ENCODE measurements around the gene DENND4B. TPM values are rescaled to one million over a fixed set of nuclear protein-coding genes. Genes with fewer than 3 reads are reported as not detected.

The DENND4B gene
- total RNA-seq, 1 donor from 2014 or later, result 128 TPM

- DNase-seq, result peak; percentile 92
- H3K27ac Mint-ChIP-seq, result peak overlapping the region; percentile 96
- intact Hi-C loops (cut with micrococcal nuclease), result loop anchor here (1.0 to 2.0 kb wide), 5 partner anchors 12 to 149 kb away; partner anchors contain the start of genes CRTC2 and RAB13
- peaks cover 60% of the 10 kb centered on the region for H3K36me3 Mint-ChIP-seq (ENCODE audit: low read depth)
- H3K4me3 Mint-ChIP-seq, result peak overlapping the region; percentile 96
- H3K9me3 Mint-ChIP-seq, result no peaks in the 10 kb centered on the region
- H3K4me1 Mint-ChIP-seq, result peaks cover 35% of the 10 kb centered on the region
- H3K27me3 Mint-ChIP-seq, result no peaks in the 10 kb centered on the region
Measured at GRCh38 chr1:153945795-153946621, 510 bp downstream of the DENND4B start.

GRCh38 chr1:153945131-153945794 lies 1.3 kb downstream of the DENND4B start:
- no peaks in the 10 kb centered on the region for H3K27me3 Mint-ChIP-seq
- peaks cover 58% of the 10 kb centered on the region for H3K36me3 Mint-ChIP-seq (ENCODE audit: low read depth)
- peak overlapping the region; percentile 96 for H3K4me3 Mint-ChIP-seq
- no peaks in the 10 kb centered on the region for H3K9me3 Mint-ChIP-seq
- intact Hi-C loops (cut with micrococcal nuclease), result loop anchor here (2.0 kb wide), 1 partner anchor 42 kb away; the partner anchor contains the start of gene RAB13
- peak; percentile 93 for DNase-seq
- peak overlapping the region; percentile 96 for H3K27ac Mint-ChIP-seq
- H3K4me1 Mint-ChIP-seq, result peaks cover 33% of the 10 kb centered on the region

- Mint-ChIP-seq H3K4me1 (peaks cover 30% of the 10 kb centered on the region), H3K36me3 (ENCODE audit: low read depth) (peaks cover 60% of the 10 kb centered on the region), H3K9me3 (no peaks in the 10 kb centered on the region), H3K4me3 (peak overlapping the region; percentile 96), H3K27ac (peak overlapping the region; percentile 96), H3K27me3 (no peaks in the 10 kb centered on the region)
- intact Hi-C loops (cut with micrococcal nuclease), result loop anchor here (2.0 kb wide), 1 partner anchor 42 kb away; the partner anchor contains the start of gene RAB13
- DNase-seq, result no peak
Measured at GRCh38 chr1:153944827-153945117, 1.7 kb downstream of the DENND4B start.

GRCh38 chr1:153944005-153944826 lies 2.3 kb downstream of the DENND4B start:
- Mint-ChIP-seq H3K27me3 (no peaks in the 10 kb centered on the region), H3K27ac (peak overlapping the region; percentile 96), H3K4me3 (peak overlapping the region; percentile 96), H3K4me1 (peaks cover 30% of the 10 kb centered on the region), H3K9me3 (no peaks in the 10 kb centered on the region), H3K36me3 (ENCODE audit: low read depth) (peaks cover 64% of the 10 kb centered on the region)
- intact Hi-C loops (cut with micrococcal nuclease), result loop anchor here (2.0 kb wide), 1 partner anchor 43 kb away; the partner anchor contains the start of gene RAB13
- peak; percentile 75 for DNase-seq

GRCh38 chr1:153942766-153943549 lies 3.6 kb downstream of the DENND4B start:
- no peaks in the 10 kb centered on the region for H3K27me3 Mint-ChIP-seq
- DNase-seq, result no peak
- peaks cover 60% of the 10 kb centered on the region for H3K36me3 Mint-ChIP-seq (ENCODE audit: low read depth)
- peaks cover 28% of the 10 kb centered on the region for H3K4me1 Mint-ChIP-seq
- H3K9me3 Mint-ChIP-seq, result no peaks in the 10 kb centered on the region
- H3K27ac Mint-ChIP-seq, result peak overlapping the region; percentile 48
- peak overlapping the region; percentile 26 for H3K4me3 Mint-ChIP-seq
- intact Hi-C loops (cut with micrococcal nuclease), result no loop called here

GRCh38 chr1:153941826-153942725 lies 4.4 kb downstream of the DENND4B start:
- Mint-ChIP-seq H3K36me3 (ENCODE audit: low read depth) (peaks cover 67% of the 10 kb centered on the region), H3K27me3 (no peaks in the 10 kb centered on the region), H3K27ac (no peak overlapping the region), H3K4me3 (no peak overlapping the region), H3K9me3 (no peaks in the 10 kb centered on the region), H3K4me1 (peaks cover 25% of the 10 kb centered on the region)
- intact Hi-C loops (cut with micrococcal nuclease), result no loop called here
- DNase-seq, result no peak

GRCh38 chr1:153940756-153941155 lies 5.8 kb downstream of the DENND4B start:
- Mint-ChIP-seq H3K27me3 (no peaks in the 10 kb centered on the region), H3K4me1 (peaks cover 20% of the 10 kb centered on the region), H3K27ac (peak overlapping the region; percentile 12), H3K9me3 (no peaks in the 10 kb centered on the region), H3K36me3 (ENCODE audit: low read depth) (peaks cover 75% of the 10 kb centered on the region), H3K4me3 (no peak overlapping the region)
- no peak for DNase-seq
- intact Hi-C loops (cut with micrococcal nuclease), result no loop called here

- peaks cover 76% of the 10 kb centered on the region for H3K36me3 Mint-ChIP-seq (ENCODE audit: low read depth)
Measured at GRCh38 chr1:153939476-153939875, 7.0 kb downstream of the DENND4B start.

GRCh38 chr1:153938996-153939395 lies 7.5 kb downstream of the DENND4B start:
- Mint-ChIP-seq H3K27ac (no peak overlapping the region), H3K9me3 (no peaks in the 10 kb centered on the region), H3K36me3 (ENCODE audit: low read depth) (peaks cover 80% of the 10 kb centered on the region), H3K4me3 (no peak overlapping the region), H3K4me1 (peaks cover 11% of the 10 kb centered on the region), H3K27me3 (no peaks in the 10 kb centered on the region)
- DNase-seq, result no peak
- intact Hi-C loops (cut with micrococcal nuclease), result no loop called here

More at GRCh38 chr1:153939476-153939875, 7.0 kb downstream of the DENND4B start:
- intact Hi-C loops (cut with micrococcal nuclease), result no loop called here
- DNase-seq, result no peak
- peaks cover 13% of the 10 kb centered on the region for H3K4me1 Mint-ChIP-seq
- no peaks in the 10 kb centered on the region for H3K27me3 Mint-ChIP-seq
- no peaks in the 10 kb centered on the region for H3K9me3 Mint-ChIP-seq
- H3K4me3 Mint-ChIP-seq, result no peak overlapping the region
- no peak overlapping the region for H3K27ac Mint-ChIP-seq

GRCh38 chr1:153937331-153937730 lies 9.2 kb downstream of the DENND4B start:
- DNase-seq, result no peak
- H3K4me3 Mint-ChIP-seq, result no peak overlapping the region
- H3K4me1 Mint-ChIP-seq, result peaks cover 2% of the 10 kb centered on the region
- no peaks in the 10 kb centered on the region for H3K9me3 Mint-ChIP-seq
- intact Hi-C loops (cut with micrococcal nuclease), result no loop called here
- H3K36me3 Mint-ChIP-seq (ENCODE audit: low read depth), result peaks cover 80% of the 10 kb centered on the region
- H3K27ac Mint-ChIP-seq, result no peak overlapping the region
- no peaks in the 10 kb centered on the region for H3K27me3 Mint-ChIP-seq

GRCh38 chr1:153936011-153936802 lies 10.3 kb downstream of the DENND4B start:
- DNase-seq, result no peak
- Mint-ChIP-seq H3K4me3 (no peak overlapping the region), H3K27ac (no peak overlapping the region), H3K36me3 (ENCODE audit: low read depth) (peaks cover 75% of the 10 kb centered on the region), H3K27me3 (no peaks in the 10 kb centered on the region), H3K9me3 (no peaks in the 10 kb centered on the region), H3K4me1 (peaks cover 2% of the 10 kb centered on the region)
- intact Hi-C loops (cut with micrococcal nuclease), result no loop called here

GRCh38 chr1:153934746-153935145 lies 11.8 kb downstream of the DENND4B start:
- intact Hi-C loops (cut with micrococcal nuclease), result no loop called here
- no peaks in the 10 kb centered on the region for H3K9me3 Mint-ChIP-seq
- no peak for DNase-seq
- no peaks in the 10 kb centered on the region for H3K27me3 Mint-ChIP-seq
- H3K4me3 Mint-ChIP-seq, result no peak overlapping the region
- H3K4me1 Mint-ChIP-seq, result no peaks in the 10 kb centered on the region
- no peak overlapping the region for H3K27ac Mint-ChIP-seq
- peaks cover 70% of the 10 kb centered on the region for H3K36me3 Mint-ChIP-seq (ENCODE audit: low read depth)
